Spleen (tissue), 11 donors: ENCODE data around the gene UBE3B. TPM values are rescaled to one million over a fixed set of nuclear protein-coding genes. Genes with fewer than 3 reads are reported as not detected.

Source experiments
- DNase-seq: peaks from one replicate; pipeline ENCODE4 v3.0.0-alpha.2; 2020
- H3K27ac ChIP-seq, 8 donors: fragments of 200-600 bp; sonication (generic) in 7 of 8; 1 replicate in 4 of 8; 2 replicates in 4 of 8; pipeline versions ENCODE4 v1.5.0 to v1.8.0; 2016 to 2021; ENCODE audit warnings: inconsistent platforms in 4 of 8, mild to moderate bottlenecking in 4 of 8, moderate library complexity in 1 of 8
- H3K27me3 ChIP-seq, 7 donors: fragments of 200-600 bp; sonication (generic) in 6 of 7; replicated peaks in 1 of 7; 1 replicate in 4 of 7; 2 replicates in 3 of 7; pipeline versions ENCODE4 v1.5.0 to v1.8.0; 2016 to 2021; ENCODE audit warnings: inconsistent platforms in 3 of 7, mild to moderate bottlenecking in 1 of 7
- H3K36me3 ChIP-seq, 6 donors: fragments of 200-600 bp; sonication (generic) in 5 of 6; 1 replicate in 4 of 6; 2 replicates in 2 of 6; pipeline versions ENCODE4 v1.5.0 to v1.8.0; 2016 to 2021; ENCODE audit warnings: inconsistent platforms in 2 of 6
- H3K4me1 ChIP-seq, 6 donors: fragments of 200-600 bp; sonication (generic) in 5 of 6; 1 replicate in 3 of 6; 2 replicates in 3 of 6; pipeline versions ENCODE4 v1.5.0 to v1.8.0; 2016 to 2021; ENCODE audit warnings: inconsistent platforms in 3 of 6
- H3K4me3 ChIP-seq, 8 donors: fragments of 200-600 bp; sonication (generic) in 7 of 8; 1 replicate in 4 of 8; 2 replicates in 4 of 8; pipeline versions ENCODE4 v1.5.0 to v1.8.0; 2016 to 2021; ENCODE audit warnings: inconsistent platforms in 4 of 8, mild to moderate bottlenecking in 4 of 8, moderate library complexity in 2 of 8
- H3K9me3 ChIP-seq, 8 donors: fragments of 200-600 bp; sonication (generic) in 7 of 8; 1 replicate in 4 of 8; 2 replicates in 4 of 8; pipeline versions ENCODE4 v1.5.0 to v1.8.0; 2016 to 2021; ENCODE audit warnings: inconsistent platforms in 4 of 8
- POLR2A ChIP-seq, 3 donors: fragments of 450-650 bp; IDR thresholded peaks; one replicate each; pipeline ENCODE4 v1.5.1; 2017; ENCODE audit warnings: antibody characterized with exemption in 3 of 3, mild to moderate bottlenecking in 1 of 3
- POLR2AphosphoS5 ChIP-seq, 3 donors: sonication (generic); formaldehyde crosslinking; IDR thresholded peaks; one replicate each; pipeline ENCODE4 v1.5.1; 2017; ENCODE audit warnings: antibody characterized with exemption in 3 of 3
- WGBS, 5 donors: extraction: QIAGEN DNeasy Blood & Tissue Kit in 3 of 5; methylation state at CpG; one replicate each; pipeline versions ENCODE4 v1.1.5 to v1.1.7; 2013 to 2018; 5-methylcytosine and 5-hydroxymethylcytosine counted together
- intact Hi-C: fragments of 100-400 bp; cut with DNase I; formaldehyde crosslinking; loops from one replicate; pipeline ENCODE4 v1.15.0; 2023; ENCODE audit warnings: low total_unique reads
- polyA plus RNA-seq, 3 donors: library from polyadenylated mRNA; stranded (reverse); fragments of 200-250 nt; gene quantifications; one replicate each; pipeline ENCODE4 v1.2.1, GENCODE V29; 2013
- total RNA-seq, 7 donors: library from RNA; depleted of rRNA in 3 of 7; stranded (reverse); fragments of >200 nt in 3 of 7; fragmentation: NEBNext Ultra II Directional in 4 of 7; extraction: Animal tissue kit (Norgen Biotek cat#: 25700) in 4 of 7; gene quantifications; one replicate each; pipeline versions ENCODE4 v1.1.0 to v1.2.1, GENCODE V29; 2016 to 2021
- TF ChIP-seq, protein P1 (sequence below), 11 experiments: fragments of 200-600 bp in 7 of 11; fragments of 450-650 bp in 4 of 11; sonication (generic) in 4 of 11; IDR thresholded peaks in 8 of 11; conservative IDR thresholded peaks in 3 of 11; 1 replicate in 7 of 11; 2 replicates in 4 of 11; pipeline versions ENCODE4 v1.4.0 to v1.8.0; 2016 to 2021; ENCODE audit warnings: antibody characterized with exemption in 11 of 11, inconsistent platforms in 4 of 11, mild to moderate bottlenecking in 1 of 11
- donor health status: healthy with polysubstance abuse.
- donor health status: DM: no; HTN: no; CAD: no; lungs with moderate emphysema.
- donor health status: DM: no; HTN: no; CAD: no.
- donor health status: Bipolar disorder and iron deficiency.
- donor health status: healthy.
- donor health status: DM: no; HTN: no; CAD: no.
- donor health status: DM: yes; HTN: yes; CAD: no.

UBE3B gene
- total and polyA plus RNA-seq, 10 donors: 5.7 to 63.1 (median 42.3) TPM

DNA sequence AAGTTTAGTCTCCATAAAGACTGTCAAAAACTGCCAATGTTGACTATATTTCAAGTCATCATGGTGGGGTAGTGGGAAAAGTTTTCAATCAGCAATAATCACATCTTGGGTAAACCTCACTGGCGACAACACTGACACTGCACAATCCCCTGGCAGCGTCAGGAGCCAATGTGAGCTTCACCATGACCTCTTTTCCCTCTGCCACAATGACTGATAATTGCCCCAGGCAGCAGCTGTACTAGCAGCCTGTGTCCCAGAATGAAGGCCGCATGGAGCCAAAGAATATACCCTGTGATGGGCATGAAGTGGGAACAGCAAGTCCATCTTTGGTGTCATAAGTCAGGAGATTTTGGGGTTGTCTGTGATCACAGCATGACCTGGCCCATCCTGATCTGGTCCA, 90.5 kb downstream of the UBE3B start:
- Histone ChIP-seq H3K4me3 (no peak overlapping the region), H3K27me3 (no peaks in the 10 kb centered on the region), H3K27ac (no peak overlapping the region), H3K9me3 (peaks cover 0 to 1% (median 0%) of the 10 kb centered on the region in 8 donors), H3K36me3 (peaks cover 0 to 78% (median 50%) of the 10 kb centered on the region in 6 donors), H3K4me1 (peaks cover 0 to 18% (median 7%) of the 10 kb centered on the region in 6 donors)
- intact Hi-C loops: no loop called here
- DNase-seq: no peak
- 83 to 95% (median 91%) methylated on average over 3 of the region's 3 CpGs for whole genome bisulfite sequencing, 5 donors
- no peak for TF ChIP-seq POLR2AphosphoS5 (IDR thresholded peaks at IDR 0.05)
- no peak for TF ChIP-seq POLR2A (IDR thresholded peaks at IDR 0.05)
- TF ChIP-seq, protein P1, sequence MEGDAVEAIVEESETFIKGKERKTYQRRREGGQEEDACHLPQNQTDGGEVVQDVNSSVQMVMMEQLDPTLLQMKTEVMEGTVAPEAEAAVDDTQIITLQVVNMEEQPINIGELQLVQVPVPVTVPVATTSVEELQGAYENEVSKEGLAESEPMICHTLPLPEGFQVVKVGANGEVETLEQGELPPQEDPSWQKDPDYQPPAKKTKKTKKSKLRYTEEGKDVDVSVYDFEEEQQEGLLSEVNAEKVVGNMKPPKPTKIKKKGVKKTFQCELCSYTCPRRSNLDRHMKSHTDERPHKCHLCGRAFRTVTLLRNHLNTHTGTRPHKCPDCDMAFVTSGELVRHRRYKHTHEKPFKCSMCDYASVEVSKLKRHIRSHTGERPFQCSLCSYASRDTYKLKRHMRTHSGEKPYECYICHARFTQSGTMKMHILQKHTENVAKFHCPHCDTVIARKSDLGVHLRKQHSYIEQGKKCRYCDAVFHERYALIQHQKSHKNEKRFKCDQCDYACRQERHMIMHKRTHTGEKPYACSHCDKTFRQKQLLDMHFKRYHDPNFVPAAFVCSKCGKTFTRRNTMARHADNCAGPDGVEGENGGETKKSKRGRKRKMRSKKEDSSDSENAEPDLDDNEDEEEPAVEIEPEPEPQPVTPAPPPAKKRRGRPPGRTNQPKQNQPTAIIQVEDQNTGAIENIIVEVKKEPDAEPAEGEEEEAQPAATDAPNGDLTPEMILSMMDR (IDR thresholded peaks at IDR 0.05 in 8 of 11, conservative IDR thresholded peaks at IDR 0.05 in 3 of 11): no peak

DNA sequence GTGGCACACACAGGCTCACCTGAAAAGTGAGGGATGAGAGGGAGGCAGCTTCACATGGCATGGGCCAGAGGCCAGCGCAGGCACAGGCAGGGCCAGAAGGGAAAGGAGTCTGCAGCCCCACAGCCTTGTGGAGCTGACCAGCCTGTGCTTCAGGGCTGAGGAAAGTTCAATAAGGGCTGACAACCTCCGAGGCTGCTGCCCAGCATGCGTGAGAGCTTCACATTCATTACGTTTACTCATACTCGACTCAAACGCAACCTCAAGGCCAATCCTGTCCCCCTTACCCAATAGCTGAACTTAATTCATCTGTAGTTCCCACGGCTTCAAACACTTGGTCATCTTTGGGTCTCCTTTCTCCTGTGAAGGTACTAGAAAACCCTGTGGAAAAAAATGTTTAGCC, 91.1 kb downstream of the UBE3B start:
- TF ChIP-seq, protein P1 (IDR thresholded peaks at IDR 0.05 in 8 of 11, conservative IDR thresholded peaks at IDR 0.05 in 3 of 11): no peak
- TF ChIP-seq POLR2A (IDR thresholded peaks at IDR 0.05): no peak
- TF ChIP-seq POLR2AphosphoS5 (IDR thresholded peaks at IDR 0.05): no peak
- H3K4me1 ChIP-seq: peaks cover 0 to 19% (median 8%) of the 10 kb centered on the region in 6 donors
- no peaks in the 10 kb centered on the region for H3K27me3 ChIP-seq
- H3K27ac ChIP-seq: no peak overlapping the region
- no peak for DNase-seq
- no peaks in the 10 kb centered on the region for H3K9me3 ChIP-seq
- intact Hi-C loops: no loop called here
- peaks cover 0 to 73% (median 47%) of the 10 kb centered on the region in 6 donors for H3K36me3 ChIP-seq
- 89 to 97% (median 90%) methylated on average over 7 of the region's 7 CpGs for WGBS, 5 donors
- no peak overlapping the region for H3K4me3 ChIP-seq

DNA sequence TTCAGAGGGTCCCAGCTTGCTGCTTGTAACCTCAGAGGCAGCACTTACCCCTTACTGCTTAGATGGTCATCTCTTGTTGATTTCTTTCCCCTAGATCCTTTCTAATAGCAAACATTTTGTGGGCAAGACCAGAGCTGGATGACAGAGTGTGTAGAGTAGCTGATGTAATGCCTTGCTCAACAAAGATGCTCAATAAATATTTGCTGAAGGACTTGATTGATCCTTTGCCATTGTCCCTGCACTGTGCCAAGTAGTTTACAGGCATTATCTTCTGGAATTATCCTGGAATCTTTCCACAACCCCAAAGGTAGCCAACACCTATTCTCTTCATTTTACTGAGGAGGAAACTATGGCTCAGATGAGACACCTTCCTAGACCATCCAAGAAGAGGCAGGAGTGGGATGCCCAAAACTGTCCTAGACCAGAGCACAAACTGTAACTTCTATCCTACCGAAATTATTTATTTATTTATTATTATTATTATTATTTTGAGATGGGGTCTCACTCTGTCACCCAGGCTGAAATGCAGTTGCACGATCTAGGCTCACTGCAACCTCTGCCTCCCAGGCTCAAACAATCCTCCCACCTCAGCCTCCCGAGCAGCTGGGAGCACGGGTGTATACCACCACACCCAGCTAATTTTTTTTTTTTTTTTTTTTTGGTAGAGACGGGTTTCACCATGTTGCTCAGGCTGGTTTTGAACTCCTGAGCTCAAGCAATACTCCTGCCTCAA, 94.5 kb downstream of the UBE3B start:
- H3K36me3 ChIP-seq: peaks cover 0 to 55% (median 32%) of the 10 kb centered on the region in 6 donors
- intact Hi-C loops: no loop called here
- TF ChIP-seq, protein P1 (IDR thresholded peaks at IDR 0.05 in 8 of 11, conservative IDR thresholded peaks at IDR 0.05 in 3 of 11): no peak
- TF ChIP-seq POLR2AphosphoS5 (IDR thresholded peaks at IDR 0.05) (no peak), POLR2A (IDR thresholded peaks at IDR 0.05) (no peak)
- H3K4me3 ChIP-seq: peak overlapping the region in 1 of 8 donors; percentile 77
- no peaks in the 10 kb centered on the region for H3K27me3 ChIP-seq
- no peaks in the 10 kb centered on the region for H3K9me3 ChIP-seq
- H3K4me1 ChIP-seq: peaks cover 4 to 36% (median 20%) of the 10 kb centered on the region in 6 donors
- no peak overlapping the region for H3K27ac ChIP-seq
- DNase-seq: no peak
- WGBS, 5 donors: 86 to 96% (median 90%) methylated on average over 5 of the region's 5 CpGs

DNA sequence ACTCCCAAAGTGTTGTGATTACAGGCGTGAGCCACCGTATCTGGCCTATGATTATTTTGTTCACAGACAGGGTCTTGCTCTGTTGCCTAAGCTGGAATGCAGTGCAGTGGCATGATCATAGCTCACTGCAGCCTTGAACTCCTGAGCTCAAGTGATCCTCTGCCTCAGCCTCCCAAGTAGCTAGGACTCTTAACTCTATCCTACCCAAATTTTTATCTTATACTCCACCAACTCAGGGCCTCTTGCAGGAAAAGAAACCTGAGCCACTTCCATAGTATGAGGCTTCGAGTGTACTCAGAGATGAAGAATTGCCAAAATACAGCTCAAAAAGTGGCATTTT, 95.0 kb downstream of the UBE3B start:
- DNase-seq: no peak
- Histone ChIP-seq H3K4me1 (peaks cover 4 to 36% (median 20%) of the 10 kb centered on the region in 6 donors), H3K27ac (peak overlapping the region in 5 of 8 donors; percentile 85 to 93 (median 85)), H3K27me3 (no peaks in the 10 kb centered on the region), H3K4me3 (peak overlapping the region in 6 of 8 donors; percentile 61 to 87 (median 78)), H3K36me3 (peaks cover 0 to 55% (median 33%) of the 10 kb centered on the region in 6 donors), H3K9me3 (no peaks in the 10 kb centered on the region)
- 81 to 90% (median 85%) methylated on average over 3 of the region's 3 CpGs for WGBS, 5 donors
- intact Hi-C loops: no loop called here
- TF ChIP-seq, protein P1 (IDR thresholded peaks at IDR 0.05 in 8 of 11, conservative IDR thresholded peaks at IDR 0.05 in 3 of 11): no peak
- no peak for TF ChIP-seq POLR2A (IDR thresholded peaks at IDR 0.05)
- TF ChIP-seq POLR2AphosphoS5 (IDR thresholded peaks at IDR 0.05): no peak
